Measurements from ENCODE around the gene PPP5C. TPM values are rescaled to one million over a fixed set of nuclear protein-coding genes. Genes with fewer than 3 reads are reported as not detected.
A peak's percentile ranks its signal among the peaks of the same experiment; 100 is the strongest.
"Not testable (repeated sequence)": the region's sequence is repeated elsewhere in the genome, so short reads cannot be mapped to it uniquely, and the experiment has no call there.

PPP5C gene
- total RNA-seq, 2 experiments from 2014 or later, result 123 to 132 TPM

DNA sequence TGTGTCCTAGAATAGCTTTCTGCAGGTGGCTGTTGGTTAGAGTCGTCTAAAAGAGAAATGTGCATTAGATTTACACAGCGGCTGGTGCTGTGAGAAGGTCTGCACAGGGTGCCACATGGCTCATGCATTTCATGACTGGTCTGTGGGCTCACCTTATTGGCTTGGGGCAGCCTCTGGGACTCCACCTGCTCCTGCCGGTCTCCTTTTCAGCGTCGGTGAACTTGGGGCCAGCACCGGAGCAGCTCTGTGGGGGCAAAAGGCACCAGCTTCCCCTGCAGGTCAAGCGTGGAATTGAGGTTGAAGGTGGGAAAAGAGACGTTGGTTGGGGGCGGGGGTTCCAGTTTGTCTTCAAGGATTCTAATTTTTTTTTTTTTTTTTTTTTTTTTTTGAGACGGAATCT is 84.9 kb downstream of the PPP5C start:
- Mint-ChIP-seq H3K4me1 (peaks cover 18% of the 10 kb centered on the region), H3K27ac (no peak overlapping the region), H3K9me3 (no peaks in the 10 kb centered on the region), H3K27me3 (peaks cover 80% of the 10 kb centered on the region), H3K36me3 (no peaks in the 10 kb centered on the region), H3K4me3 (no peak overlapping the region)
- peak; percentile 22 for DNase-seq

DNA sequence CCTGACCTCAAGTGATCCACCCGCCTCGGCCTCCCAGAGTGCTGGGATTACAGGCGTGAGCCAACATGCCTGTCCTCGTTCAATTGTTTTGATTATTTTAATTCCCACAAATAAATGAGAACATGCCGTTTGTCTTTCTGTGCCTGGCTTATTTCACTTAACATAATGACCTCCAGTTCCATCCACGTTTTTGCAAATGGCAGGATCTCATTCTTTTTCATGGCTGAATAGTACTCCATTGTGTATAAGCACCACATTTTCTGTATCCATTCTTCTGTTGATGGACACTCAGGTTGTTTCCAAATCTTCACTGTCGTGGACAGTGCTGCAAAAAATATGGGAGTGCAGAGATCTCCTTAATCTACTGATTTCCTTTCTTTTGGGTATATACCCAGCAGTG is 86.6 kb downstream of the PPP5C start:
- not testable (repeated sequence) for H3K4me1 Mint-ChIP-seq, H3K36me3 Mint-ChIP-seq

DNA sequence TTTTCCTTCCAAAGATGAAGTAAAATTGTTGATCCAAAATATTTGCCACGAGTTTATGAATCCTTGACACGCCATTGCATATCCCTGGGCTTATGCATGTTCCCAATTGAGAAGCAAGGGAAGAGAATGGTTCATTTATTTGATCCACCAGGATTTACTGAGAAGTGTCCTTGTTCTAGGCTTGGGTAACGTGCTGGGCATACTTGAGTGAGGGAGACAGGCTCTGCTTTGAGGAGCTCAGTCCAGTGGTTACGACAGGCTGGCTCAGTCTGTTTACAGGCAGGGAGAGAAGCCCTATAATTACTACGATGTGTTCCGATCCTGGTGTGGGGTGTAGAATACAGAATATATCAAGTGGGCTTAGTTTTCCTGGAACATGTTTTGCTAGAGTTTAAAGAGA is 88.1 kb downstream of the PPP5C start:
- Mint-ChIP-seq H3K4me3 (no peak overlapping the region), H3K27ac (no peak overlapping the region), H3K36me3 (no peaks in the 10 kb centered on the region), H3K27me3 (peaks cover 48% of the 10 kb centered on the region), H3K9me3 (no peaks in the 10 kb centered on the region), H3K4me1 (no peaks in the 10 kb centered on the region)
- DNase-seq, result no peak

More for the DNA sequence above, 86.6 kb downstream of the PPP5C start:
- not testable (repeated sequence) for H3K4me3 Mint-ChIP-seq, H3K27ac Mint-ChIP-seq, DNase-seq, H3K9me3 Mint-ChIP-seq
- H3K27me3 Mint-ChIP-seq, result peaks cover 64% of the 10 kb centered on the region

DNA sequence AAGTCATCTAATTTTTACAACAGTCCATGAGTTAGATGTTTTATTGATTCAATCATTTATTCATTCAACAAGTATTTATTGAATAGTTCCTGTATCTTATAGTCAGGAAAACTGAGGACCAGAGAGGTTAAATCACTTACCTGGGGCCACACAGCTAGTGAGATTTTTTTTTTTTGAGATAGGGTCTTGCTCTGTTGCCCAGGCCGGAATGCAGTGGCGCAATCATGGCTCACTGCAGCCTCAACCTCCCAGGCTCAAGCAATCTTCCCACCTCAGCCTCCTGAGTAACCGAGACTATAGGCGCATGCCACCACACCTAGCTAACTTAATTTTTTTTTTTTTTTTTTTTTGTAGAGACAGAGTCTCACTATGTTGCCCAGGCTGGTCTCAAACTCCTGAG is 88.8 kb downstream of the PPP5C start:
- H3K4me3 Mint-ChIP-seq, DNase-seq, H3K36me3 Mint-ChIP-seq, H3K9me3 Mint-ChIP-seq, H3K27ac Mint-ChIP-seq, H3K4me1 Mint-ChIP-seq: not testable (repeated sequence)
- H3K27me3 Mint-ChIP-seq, result peaks cover 41% of the 10 kb centered on the region

Other genes starting within 250 kb of the PPP5C start
- not detected for gene IGFL3, start 222.4 kb upstream of the PPP5C start, total RNA-seq
- not detected for gene IGFL2, start 198.8 kb upstream of the PPP5C start, total RNA-seq
- not detected for gene IGFL1, start 117.3 kb upstream of the PPP5C start, total RNA-seq
- gene HIF3A, start 50.0 kb upstream of the PPP5C start, total RNA-seq, result not detected
- gene CCDC8, start 66.5 kb downstream of the PPP5C start, total RNA-seq, result under 1 TPM; 0.08 TPM
- gene PNMA8C, start 81.8 kb downstream of the PPP5C start, total RNA-seq, result not detected
- 1 to 10 TPM; 6.0 to 6.3 TPM for gene PNMA8A, start 124.5 kb downstream of the PPP5C start, total RNA-seq
- under 1 TPM; 0.21 to 0.26 TPM for gene PNMA8B, start 148.8 kb downstream of the PPP5C start, total RNA-seq